GM18507 (cell line): ENCODE measurements around the gene PTHLH.

Experiments used
- DNase-seq: peaks from one replicate; pipeline ENCODE4 v3.0.0; 2011; ENCODE audit warnings: low read depth; ENCODE audit not compliant: insufficient read length; ENCODE audit errors: extremely low spot score
- FAIRE-seq: peaks from 2 replicates; lab custom pipeline; 2011; peaks lifted over from hg19 to GRCh38; lab: Jason Lieb, UNC

The PTHLH gene

GRCh38 chr12:27972721-27973120 lies at the start of gene PTHLH:
PTHLH (minus strand) TSS chr12:27972733; CDS start chr12:27969494, 3,239 bp downstream.
- no peak for DNase-seq
- no peak for FAIRE-seq

- no peak for FAIRE-seq
- no peak for DNase-seq
These were observed 49.2 kb upstream of the PTHLH start for GRCh38 chr12:28021704-28022103.

- FAIRE-seq: no peak
- DNase-seq: no peak
These were observed 45.3 kb upstream of the PTHLH start for GRCh38 chr12:28017873-28018255.

GRCh38 chr12:28017126-28017872 lies 44.8 kb upstream of the PTHLH start:
- FAIRE-seq (no peak), DNase-seq (no peak)

- FAIRE-seq (no peak), DNase-seq (no peak)
These were observed 42.6 kb upstream of the PTHLH start for GRCh38 chr12:28015165-28015564.

- FAIRE-seq: no peak
- no peak for DNase-seq
These were observed 41.7 kb upstream of the PTHLH start for GRCh38 chr12:28014196-28014595.

GRCh38 chr12:28012333-28012918 lies 39.9 kb upstream of the PTHLH start:
- no peak for FAIRE-seq
- no peak for DNase-seq

- no peak for DNase-seq
- no peak for FAIRE-seq
These were observed 37.5 kb upstream of the PTHLH start for GRCh38 chr12:28010036-28010435.

- no peak for FAIRE-seq
These were observed 27.4 kb upstream of the PTHLH start for GRCh38 chr12:27999970-28000369.

GRCh38 chr12:27999521-27999920 lies 27.0 kb upstream of the PTHLH start:
- FAIRE-seq (no peak), DNase-seq (no peak)

More at GRCh38 chr12:27999970-28000369, 27.4 kb upstream of the PTHLH start:
- DNase-seq: no peak

GRCh38 chr12:27998658-27999057 lies 26.1 kb upstream of the PTHLH start:
- DNase-seq: no peak
- FAIRE-seq: no peak

GRCh38 chr12:27998170-27998569 lies 25.6 kb upstream of the PTHLH start:
- DNase-seq (no peak), FAIRE-seq (no peak)

- FAIRE-seq (no peak), DNase-seq (no peak)
These were observed 24.2 kb upstream of the PTHLH start for GRCh38 chr12:27996761-27997160.

- no peak for FAIRE-seq
- no peak for DNase-seq
These were observed 22.9 kb upstream of the PTHLH start for GRCh38 chr12:27995406-27995805.

GRCh38 chr12:27988594-27989233 lies 16.2 kb upstream of the PTHLH start:
- DNase-seq (no peak), FAIRE-seq (no peak)

GRCh38 chr12:27987331-27987730 lies 14.8 kb upstream of the PTHLH start:
- DNase-seq (no peak), FAIRE-seq (no peak)

GRCh38 chr12:27984275-27984674 lies 11.7 kb upstream of the PTHLH start:
- no peak for DNase-seq
- no peak for FAIRE-seq

- FAIRE-seq: no peak
- DNase-seq: no peak
These were observed 10.4 kb upstream of the PTHLH start for GRCh38 chr12:27982951-27983350.

GRCh38 chr12:27982385-27982784 lies 9.9 kb upstream of the PTHLH start:
- DNase-seq: no peak
- FAIRE-seq: no peak

- DNase-seq (no peak), FAIRE-seq (no peak)
These were observed 9.3 kb upstream of the PTHLH start for GRCh38 chr12:27981874-27982273.

- DNase-seq (no peak), FAIRE-seq (no peak)
These were observed 6.6 kb upstream of the PTHLH start for GRCh38 chr12:27979145-27979544.
